H1 (cell line): ENCODE data around the gene ST3GAL3. TPM values are rescaled to one million over a fixed set of nuclear protein-coding genes. Genes with fewer than 3 reads are reported as not detected.

Experiments
- CTCF ChIA-PET: fragments of 300-600 bp; sonication (Branson Sonifier 250); formaldehyde crosslinking; loops from one replicate; lab custom pipeline; 2021; ENCODE audit not compliant: partially characterized antibody; lab: Charles Lee
- POLR2A ChIA-PET: fragments of 300-600 bp; sonication (Branson Sonifier 250); formaldehyde crosslinking; loops from one replicate; lab custom pipeline; 2021; ENCODE audit warnings: inconsistent platforms; ENCODE audit not compliant: partially characterized antibody; lab: Charles Lee
- DNase-seq, 2 experiments: peaks; one replicate each; pipeline versions ENCODE4 v3.0.0 to v3.0.0-alpha.2; 2010 to 2022; ENCODE audit warnings: low spot score in 2 of 2, low read depth in 1 of 2, mixed read lengths in 1 of 2
- FAIRE-seq: peaks from 2 replicates; lab custom pipeline; 2011; peaks lifted over from hg19 to GRCh38; lab: Jason Lieb, UNC
- H2AFZ ChIP-seq: 2 replicates; pipeline ENCODE4 v1.8.1; 2012; ENCODE audit warnings: low read length, inconsistent platforms
- H2AK5ac ChIP-seq: 2 replicates; pipeline ENCODE4 v1.6.1; 2013; ENCODE audit warnings: low read depth, low read length
- H2BK120ac ChIP-seq: replicated peaks from 2 replicates; pipeline ENCODE3; 2013; ENCODE audit warnings: low read depth, low read length, inconsistent platforms
- H2BK12ac ChIP-seq: 2 replicates; pipeline ENCODE4 v1.6.1; 2013; ENCODE audit warnings: low read depth, low read length
- H2BK15ac ChIP-seq: 2 replicates; pipeline ENCODE4 v1.6.1; 2013; ENCODE audit warnings: low read length
- H2BK20ac ChIP-seq: 2 replicates; pipeline ENCODE4 v1.6.1; 2013; ENCODE audit warnings: low read length
- H2BK5ac ChIP-seq: 2 replicates; pipeline ENCODE4 v1.6.1; 2013; ENCODE audit warnings: low read depth, low read length
- H3K14ac ChIP-seq: 2 replicates; pipeline ENCODE4 v1.6.1; 2013; ENCODE audit warnings: inconsistent platforms; ENCODE audit not compliant: insufficient read length
- H3K18ac ChIP-seq: 2 replicates; pipeline ENCODE4 v1.6.1; 2013; ENCODE audit warnings: low read length; ENCODE audit errors: extremely low read depth
- H3K23ac ChIP-seq: 2 replicates; pipeline ENCODE4 v1.6.1; 2013; ENCODE audit warnings: inconsistent platforms; ENCODE audit not compliant: insufficient read length
- H3K23me2 ChIP-seq: 2 replicates; pipeline ENCODE4 v1.6.1; 2013; ENCODE audit warnings: low read depth, low read length
- H3K27ac ChIP-seq: 2 replicates; pipeline ENCODE4 v1.6.1; 2011; ENCODE audit warnings: low read depth, low read length, inconsistent platforms
- H3K27me3 ChIP-seq, 4 experiments: replicated peaks in 1 of 4; 1 replicate in 1 of 4; 2 replicates in 3 of 4; pipeline versions ENCODE4 v1.6.1 to v1.8.1; 2011 to 2013; ENCODE audit warnings: low read length in 3 of 4, mild to moderate bottlenecking in 3 of 4, inconsistent platforms in 2 of 4, mixed read lengths in 2 of 4, moderate library complexity in 1 of 4; ENCODE audit not compliant: control insufficient read depth in 3 of 4, insufficient read depth in 3 of 4; ENCODE audit errors: extremely low read depth in 1 of 4
- H3K36me3 ChIP-seq, 4 experiments: 2 replicates each; pipeline versions ENCODE4 v1.6.1 to v1.8.1; 2011 to 2013; ENCODE audit warnings: mild to moderate bottlenecking in 4 of 4, low read length in 3 of 4, moderate library complexity in 2 of 4, control low read depth in 1 of 4, inconsistent platforms in 1 of 4; ENCODE audit not compliant: insufficient read depth in 4 of 4, control insufficient read depth in 2 of 4
- H3K4ac ChIP-seq: replicated peaks from 2 replicates; pipeline ENCODE3; 2013; ENCODE audit warnings: low read length, low read depth, mixed read lengths, inconsistent platforms; ENCODE audit not compliant: insufficient read length
- H3K4me1 ChIP-seq, 4 experiments: replicated peaks in 1 of 4; 1 replicate in 1 of 4; 2 replicates in 3 of 4; pipeline versions ENCODE4 v1.6.1 to v1.8.1; 2011 to 2013; ENCODE audit warnings: low read length in 3 of 4, inconsistent platforms in 2 of 4, mixed read lengths in 1 of 4; ENCODE audit not compliant: insufficient read depth in 4 of 4, control insufficient read depth in 3 of 4
- H3K4me2 ChIP-seq, 2 experiments: 2 replicates each; pipeline versions ENCODE4 v1.6.1 to v1.8.1; 2011 to 2013; ENCODE audit warnings: low read depth in 2 of 2, low read length in 2 of 2, control low read depth in 1 of 2, inconsistent platforms in 1 of 2, mild to moderate bottlenecking in 1 of 2; ENCODE audit not compliant: insufficient read depth in 1 of 2
- H3K4me3 ChIP-seq, 4 experiments: fragments of 200-600, 300-600 bp in 1 of 4; sonication (generic), shearing (Covaris generic), sonication (Bioruptor Twin) in 1 of 4; 2 replicates each; pipeline versions ENCODE4 v1.5.1 to v1.8.1; 2011 to 2016; ENCODE audit warnings: low read length in 4 of 4, low read depth in 3 of 4, control low read depth in 2 of 4, inconsistent platforms in 2 of 4, mild to moderate bottlenecking in 2 of 4, mixed read lengths in 1 of 4, moderate library complexity in 1 of 4; ENCODE audit not compliant: insufficient read depth in 2 of 4; ENCODE audit errors: extremely low read depth in 1 of 4
- H3K56ac ChIP-seq: replicated peaks from 2 replicates; pipeline ENCODE3; 2013; ENCODE audit warnings: low read depth, mild to moderate bottlenecking, mixed read lengths, low read length, inconsistent platforms; ENCODE audit not compliant: insufficient read length
- H3K79me1 ChIP-seq: 2 replicates; pipeline ENCODE4 v1.6.1; 2013; ENCODE audit warnings: low read depth, low read length, control low read depth
- H3K79me2 ChIP-seq, 2 experiments: 2 replicates each; pipeline versions ENCODE4 v1.6.1 to v1.8.1; 2012 to 2013; ENCODE audit warnings: low read length in 2 of 2, mild to moderate bottlenecking in 2 of 2, inconsistent platforms in 1 of 2; ENCODE audit not compliant: insufficient read depth in 2 of 2, control insufficient read depth in 1 of 2
- H3K9ac ChIP-seq, 4 experiments: replicated peaks in 1 of 4; 1 replicate in 1 of 4; 2 replicates in 3 of 4; pipeline versions ENCODE4 v1.6.1 to v1.8.1; 2011 to 2013; ENCODE audit warnings: low read depth in 3 of 4, low read length in 3 of 4, control low read depth in 2 of 4, mild to moderate bottlenecking in 2 of 4, moderate library complexity in 2 of 4, inconsistent platforms in 1 of 4; ENCODE audit errors: extremely low read depth in 1 of 4
- H3K9me3 ChIP-seq, 2 experiments: 2 replicates each; pipeline versions ENCODE4 v1.6.1 to v1.8.1; 2012 to 2013; ENCODE audit warnings: mild to moderate bottlenecking in 2 of 2, moderate library complexity in 2 of 2, control low read depth in 1 of 2, inconsistent platforms in 1 of 2, low read depth in 1 of 2, low read length in 1 of 2, mixed read lengths in 1 of 2; ENCODE audit not compliant: insufficient read depth in 2 of 2
- H4K20me1 ChIP-seq, 2 experiments: replicated peaks in 1 of 2; 2 replicates each; pipeline versions ENCODE3 to v1.8.1; 2011 to 2013; ENCODE audit warnings: inconsistent platforms in 2 of 2, low read length in 2 of 2, mild to moderate bottlenecking in 1 of 2; ENCODE audit not compliant: insufficient read depth in 2 of 2, control insufficient read depth in 1 of 2
- H4K5ac ChIP-seq: 2 replicates; pipeline ENCODE4 v1.6.1; 2013; ENCODE audit warnings: low read length, low read depth, mixed read lengths, inconsistent platforms; ENCODE audit not compliant: insufficient read length
- H4K8ac ChIP-seq: 2 replicates; pipeline ENCODE4 v1.8.0; 2013; ENCODE audit warnings: mild to moderate bottlenecking, moderate library complexity, low read length, inconsistent platforms; ENCODE audit not compliant: insufficient read depth; ENCODE audit errors: extremely low read depth
- H4K91ac ChIP-seq: replicated peaks from 2 replicates; pipeline ENCODE3; 2013; ENCODE audit warnings: low read length, mixed read lengths, inconsistent platforms; ENCODE audit not compliant: insufficient read length
- CEBPB ChIP-seq: IDR thresholded peaks from 2 replicates; pipeline ENCODE4 v1.6.1; 2012; ENCODE audit warnings: low read depth, low read length
- FOSL1 ChIP-seq: IDR thresholded peaks from 2 replicates; pipeline ENCODE4 v1.6.1; 2011; ENCODE audit warnings: mild to moderate bottlenecking, low read depth, low read length, moderate library complexity; ENCODE audit not compliant: insufficient read depth
- GABPA ChIP-seq: IDR thresholded peaks from 2 replicates; pipeline ENCODE4 v1.6.1; 2011; ENCODE audit warnings: mild to moderate bottlenecking, low read length, moderate library complexity, borderline replicate concordance; ENCODE audit not compliant: insufficient read depth
- JUN ChIP-seq: IDR thresholded peaks from 2 replicates; pipeline ENCODE4 v1.6.1; 2011; ENCODE audit warnings: low read depth, mild to moderate bottlenecking, improper control_type of control experiment, low read length
- KDM4A ChIP-seq: IDR thresholded peaks from one replicate; pipeline ENCODE4 v1.7.1; 2012; ENCODE audit warnings: low read depth, mild to moderate bottlenecking, moderate library complexity, low read length, inconsistent platforms; ENCODE audit not compliant: severe bottlenecking
- KDM5A ChIP-seq: fragments of 200-600 bp; IDR thresholded peaks from 2 replicates; pipeline ENCODE4 v1.7.1; 2012; ENCODE audit warnings: mild to moderate bottlenecking, low read length, inconsistent platforms, mixed read lengths
- POU5F1 ChIP-seq: IDR thresholded peaks from 2 replicates; pipeline ENCODE4 v1.6.1; 2011; ENCODE audit warnings: low read depth, mild to moderate bottlenecking, low read length, moderate library complexity
- RBBP5 ChIP-seq: IDR thresholded peaks from 2 replicates; pipeline ENCODE4 v1.7.1; 2012; ENCODE audit warnings: low read depth, mild to moderate bottlenecking, inconsistent platforms, low read length, moderate library complexity, borderline replicate concordance
- RFX5 ChIP-seq: IDR thresholded peaks from 2 replicates; pipeline ENCODE4 v1.6.1; 2011; ENCODE audit warnings: low read depth, low read length, improper control_type of control experiment, borderline replicate concordance
- SIX5 ChIP-seq: IDR thresholded peaks from 2 replicates; pipeline ENCODE4 v1.6.1; 2011; ENCODE audit warnings: mild to moderate bottlenecking, low read depth, low read length
- SP4 ChIP-seq: IDR thresholded peaks from 2 replicates; pipeline ENCODE4 v1.6.1; 2012; ENCODE audit warnings: low read length, inconsistent platforms
- TCF12 ChIP-seq: IDR thresholded peaks from 2 replicates; pipeline ENCODE4 v1.6.1; 2011; ENCODE audit warnings: low read depth, mild to moderate bottlenecking, low read length
- WGBS, 2 experiments: shearing (Covaris generic) in 1 of 2; methylation state at CpG; one replicate each; pipeline versions ENCODE4 v1.1.6 to v1.1.7; 2013 to 2015; ENCODE audit warnings: low lambda C conversion rate in 2 of 2, mixed read lengths in 2 of 2, inconsistent platforms in 1 of 2, low coverage in 1 of 2, missing lambda C conversion rate in 1 of 2; ENCODE audit not compliant: insufficient replicate concordance in 2 of 2, insufficient coverage in 1 of 2, insufficient read length in 1 of 2; ENCODE audit errors: extremely low coverage in 1 of 2, missing lambda C conversion rate in 1 of 2; 5-methylcytosine and 5-hydroxymethylcytosine counted together
- polyA plus RNA-seq, 7 experiments: library from polyadenylated mRNA; depleted of rRNA in 3 of 7; stranded (reverse) in 5 of 7; unstranded in 2 of 7; fragments of >200 nt in 5 of 7; fragments of 200-250 nt in 2 of 7; gene quantifications; 1 replicate in 5 of 7; 2 replicates in 1 of 7; 4 replicates in 1 of 7; pipeline versions ENCODE4 v1.2.1 to v1.2.3, GENCODE V29; 2011 to 2013; ENCODE audit warnings: missing spikeins in 2 of 7, mixed read lengths in 2 of 7
- total RNA-seq: library from RNA; stranded (reverse); fragmentation: NEBNext Ultra II Directional; extraction: Animal tissue kit (Norgen Biotek cat#: 25700); gene quantifications from 2 replicates; pipeline ENCODE4 v1.2.1, GENCODE V29; 2021

ST3GAL3 gene
- total and polyA plus RNA-seq, 2 of the 8 experiments (the other 6 are each of a cell fraction or from before 2014, with no cell fraction given) = 6.8 to 7.0 TPM

DNA sequence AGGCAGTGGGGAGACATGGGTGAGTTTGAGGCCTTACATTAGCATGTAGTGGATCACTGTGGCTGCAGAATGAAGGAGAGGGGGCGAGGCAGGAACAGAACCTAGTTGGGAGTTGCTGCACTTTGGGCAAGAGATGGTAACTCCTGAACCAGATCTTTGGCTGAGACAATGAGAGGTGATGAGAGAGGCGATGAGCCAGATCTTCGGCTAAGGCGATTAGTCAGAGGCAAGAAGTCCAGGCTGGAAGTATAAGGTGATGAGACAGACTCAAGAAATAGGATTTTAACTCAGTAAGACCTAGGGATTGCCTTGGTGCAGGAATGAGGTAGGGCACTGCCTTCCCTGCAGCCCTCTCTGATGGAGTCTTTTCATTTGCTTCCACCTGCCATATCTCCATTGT lies 217.2 kb downstream of the ST3GAL3 start:
- no peaks in the 10 kb centered on the region for H3K79me1 ChIP-seq
- no peak for FAIRE-seq
- no peaks in the 10 kb centered on the region for H3K27me3 ChIP-seq
- H3K9me3 ChIP-seq = no peaks in the 10 kb centered on the region
- H2BK5ac ChIP-seq = no peak overlapping the region
- H4K5ac ChIP-seq = no peak overlapping the region
- DNase-seq = no peak
- ChIA-PET CTCF (interaction anchor here (1.0 to 18.6 kb wide), 6 partner anchors 11 to 156 kb away, joined by 3 to 618 read pairs (median 4); partner anchors contain the start of gene ARTN), POLR2A (interaction anchor here (1.1 to 1.6 kb wide), 3 partner anchors 9 to 15 kb away, joined by 3 to 4 read pairs (median 3); no protein-coding TSS in a partner anchor)
- no peak overlapping the region for H4K91ac ChIP-seq
- no peak overlapping the region for H3K56ac ChIP-seq
- no peak overlapping the region for H3K27ac ChIP-seq
- H3K4me2 ChIP-seq = no peak overlapping the region
- no peaks in the 10 kb centered on the region for H4K20me1 ChIP-seq
- H3K18ac ChIP-seq = no peak overlapping the region
- H3K4ac ChIP-seq = no peak overlapping the region
- WGBS, 2 experiments = 73% methylated on average over 4 of the region's 4 CpGs; no CpG with 5 or more reads in 1 of the 2 experiments
- no peak overlapping the region for H3K14ac ChIP-seq
- no peak overlapping the region for H2BK15ac ChIP-seq
- H3K23ac ChIP-seq = no peak overlapping the region
- H3K23me2 ChIP-seq = no peaks in the 10 kb centered on the region
- H2AFZ ChIP-seq = no peak overlapping the region
- H2BK12ac ChIP-seq = no peak overlapping the region
- H2BK20ac ChIP-seq = no peak overlapping the region
- no peak overlapping the region for H3K9ac ChIP-seq
- no peak overlapping the region for H2AK5ac ChIP-seq
- no peaks in the 10 kb centered on the region for H3K79me2 ChIP-seq
- no peak overlapping the region for H3K4me3 ChIP-seq
- no peak overlapping the region for H4K8ac ChIP-seq
- no peak overlapping the region for H2BK120ac ChIP-seq
- H3K4me1 ChIP-seq = no peaks in the 10 kb centered on the region
- no peaks in the 10 kb centered on the region for H3K36me3 ChIP-seq
- TF ChIP-seq SP4 = no peak
- no peak for TF ChIP-seq KDM5A
- TF ChIP-seq POU5F1 = no peak
- TF ChIP-seq TCF12 = no peak
- no peak for TF ChIP-seq FOSL1
- no peak for TF ChIP-seq KDM4A
- TF ChIP-seq RBBP5 = no peak
- TF ChIP-seq SIX5 = no peak
- no peak for TF ChIP-seq RFX5
- no peak for TF ChIP-seq GABPA
- TF ChIP-seq JUN = no peak
- TF ChIP-seq CEBPB = no peak
